Large intestine (tissue), 3 donors: Measurements from ENCODE around the gene TSPAN15. TPM values are rescaled to one million over a fixed set of nuclear protein-coding genes. Genes with fewer than 3 reads are reported as not detected.

Experiments used
- DNase-seq, 2 donors: peaks; one replicate each; pipeline versions ENCODE4 v3.0.0 to v3.0.0-alpha.2; 2013
- H3K27ac ChIP-seq: one replicate; pipeline ENCODE4 v1.5.1; 2013; ENCODE audit warnings: low read length
- H3K27me3 ChIP-seq: 2 replicates; pipeline ENCODE4 v1.6.1; 2013; ENCODE audit warnings: low read length; ENCODE audit not compliant: control insufficient read depth, insufficient read depth
- H3K36me3 ChIP-seq: 2 replicates; pipeline ENCODE4 v1.6.1; 2013; ENCODE audit warnings: low read length; ENCODE audit not compliant: control insufficient read depth, insufficient read depth
- H3K4me1 ChIP-seq: one replicate; pipeline ENCODE4 v1.6.1; 2013; ENCODE audit warnings: low read length; ENCODE audit not compliant: control insufficient read depth, insufficient read depth
- H3K4me3 ChIP-seq: one replicate; pipeline ENCODE4 v1.5.1; 2013; ENCODE audit warnings: low read length
- H3K9me3 ChIP-seq: one replicate; pipeline ENCODE4 v1.6.1; 2013; ENCODE audit warnings: mild to moderate bottlenecking, low read depth, low read length, moderate library complexity; ENCODE audit not compliant: control insufficient read depth
- WGBS: methylation state at CpG from one replicate; pipeline ENCODE4 v1.1.5; 2013; ENCODE audit warnings: low lambda C conversion rate; ENCODE audit not compliant: insufficient coverage; 5-methylcytosine and 5-hydroxymethylcytosine counted together
- polyA plus RNA-seq: library from polyadenylated mRNA; unstranded; fragments of 120-200 nt; gene quantifications from one replicate; pipeline ENCODE4 v1.2.1, GENCODE V29; 2013

Gene TSPAN15
- polyA plus RNA-seq, 1 donor, result 37.9 TPM

- Histone ChIP-seq H3K9me3 (no peaks in the 10 kb centered on the region), H3K4me3 (no peak overlapping the region), H3K27ac (no peak overlapping the region), H3K4me1 (peaks cover 18% of the 10 kb centered on the region), H3K36me3 (no peaks in the 10 kb centered on the region), H3K27me3 (no peaks in the 10 kb centered on the region)
- no peak for DNase-seq
- WGBS, result no CpG with 5 or more reads among the region's 2 CpGs
Observed at GRCh38 chr10:69475433-69475830, 24.2 kb downstream of the TSPAN15 start.

GRCh38 chr10:69477968-69478597 lies 26.8 kb downstream of the TSPAN15 start:
- no peak for DNase-seq
- WGBS, result no CpG with 5 or more reads among the region's 8 CpGs
- no peak overlapping the region for H3K4me3 ChIP-seq
- H3K9me3 ChIP-seq, result no peaks in the 10 kb centered on the region
- no peak overlapping the region for H3K27ac ChIP-seq
- no peaks in the 10 kb centered on the region for H3K27me3 ChIP-seq
- H3K36me3 ChIP-seq, result no peaks in the 10 kb centered on the region
- peaks cover 33% of the 10 kb centered on the region for H3K4me1 ChIP-seq

DNA sequence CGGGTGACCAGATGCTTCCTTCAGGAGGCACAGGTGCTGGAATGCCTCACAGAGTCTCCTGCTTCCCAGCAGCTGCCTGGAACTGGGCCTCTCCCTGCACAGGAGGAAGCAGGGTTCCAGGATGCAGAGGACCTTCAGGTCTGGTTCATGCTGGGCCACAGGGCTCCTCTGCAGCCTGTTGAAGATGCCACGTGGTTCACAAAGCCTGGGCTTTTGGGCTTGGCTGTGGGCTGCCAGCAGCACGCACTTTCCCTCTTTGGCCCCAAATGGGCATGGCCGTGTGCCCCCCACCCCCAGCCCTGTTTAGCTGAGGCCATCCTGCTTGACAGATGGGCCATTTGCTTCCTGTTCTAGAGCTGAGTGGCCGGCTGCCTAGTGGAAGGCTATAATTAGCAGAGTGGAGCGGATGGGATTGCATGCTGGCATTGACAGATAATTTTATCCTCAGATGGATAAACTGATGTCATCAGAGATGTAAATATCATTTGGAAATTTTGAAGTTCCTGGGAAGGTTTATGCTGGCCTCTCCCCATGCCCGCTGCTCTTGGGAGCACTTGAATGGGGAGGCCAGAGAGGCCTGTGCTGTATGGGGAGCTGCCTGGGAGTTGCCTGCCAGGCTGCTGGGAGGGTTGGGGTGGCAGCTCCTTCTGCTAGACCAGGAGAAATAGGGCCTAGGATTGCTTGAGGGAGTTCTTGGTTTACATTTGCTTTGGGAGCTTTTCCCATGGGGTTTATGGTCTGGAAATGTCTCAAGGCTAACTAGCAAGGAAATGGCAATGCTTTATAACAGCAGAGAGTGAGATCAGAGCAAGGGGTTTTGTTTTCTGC lies 28.2 kb downstream of the TSPAN15 start:
- peaks cover 28% of the 10 kb centered on the region for H3K4me1 ChIP-seq
- peaks cover 3% of the 10 kb centered on the region for H3K36me3 ChIP-seq
- peak overlapping the region; percentile 75 for H3K27ac ChIP-seq
- H3K9me3 ChIP-seq, result no peaks in the 10 kb centered on the region
- WGBS, result no CpG with 5 or more reads among the region's 7 CpGs
- H3K27me3 ChIP-seq, result no peaks in the 10 kb centered on the region
- H3K4me3 ChIP-seq, result no peak overlapping the region
- peak; percentile 28 to 43 for DNase-seq

DNA sequence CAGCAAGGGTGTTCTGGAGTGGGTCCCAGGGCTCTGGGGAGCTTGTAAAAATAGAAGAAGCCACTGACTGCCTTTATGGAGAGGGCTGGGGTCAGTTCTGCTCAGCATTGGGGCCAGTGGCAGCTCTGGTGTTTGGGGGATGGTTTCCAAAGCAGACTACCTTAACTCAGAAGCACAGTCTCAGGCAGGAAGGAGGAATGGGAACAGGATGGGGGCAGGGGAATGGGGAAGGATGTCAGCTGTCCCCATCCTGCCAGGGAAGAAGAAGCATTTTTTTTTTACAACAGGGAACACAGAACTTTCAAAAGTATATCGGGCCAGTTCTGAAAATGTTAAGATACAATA lies 28.8 kb downstream of the TSPAN15 start:
- Histone ChIP-seq H3K4me3 (no peak overlapping the region), H3K4me1 (peaks cover 28% of the 10 kb centered on the region), H3K27me3 (no peaks in the 10 kb centered on the region), H3K36me3 (peaks cover 9% of the 10 kb centered on the region), H3K9me3 (no peaks in the 10 kb centered on the region), H3K27ac (peak overlapping the region; percentile 75)
- no peak for DNase-seq
- no CpG with 5 or more reads among the region's 1 CpG for WGBS

DNA sequence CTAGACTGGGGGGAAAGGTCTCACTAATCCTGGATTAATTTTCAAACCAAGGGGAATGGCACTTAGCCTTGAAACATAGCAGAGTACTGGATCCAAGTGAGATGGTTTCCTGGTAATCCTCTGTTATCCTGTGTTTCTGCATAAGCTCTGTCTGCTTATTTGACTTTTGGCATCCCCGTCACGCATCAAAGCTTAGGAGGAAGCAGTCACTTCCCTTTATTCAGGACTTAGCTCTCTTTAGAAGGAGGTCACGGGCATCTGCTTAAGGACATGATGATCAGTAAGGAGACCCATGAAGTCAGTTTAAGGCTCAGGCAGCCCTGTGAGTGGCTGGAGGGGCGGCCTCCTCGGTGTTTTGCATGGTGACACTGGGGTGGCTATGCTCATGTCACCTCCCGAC lies 30.0 kb downstream of the TSPAN15 start:
- DNase-seq, result peak in 1 of 2 donors; percentile 24
- Histone ChIP-seq H3K27ac (peak overlapping the region; percentile 35), H3K9me3 (no peaks in the 10 kb centered on the region), H3K4me3 (no peak overlapping the region), H3K36me3 (peaks cover 21% of the 10 kb centered on the region), H3K27me3 (no peaks in the 10 kb centered on the region), H3K4me1 (peaks cover 28% of the 10 kb centered on the region)
- no CpG with 5 or more reads among the region's 6 CpGs for WGBS

GRCh38 chr10:69481811-69482524 lies 30.7 kb downstream of the TSPAN15 start:
- peak overlapping the region; percentile 26 for H3K27ac ChIP-seq
- no peak overlapping the region for H3K4me3 ChIP-seq
- H3K9me3 ChIP-seq, result no peaks in the 10 kb centered on the region
- H3K4me1 ChIP-seq, result peaks cover 28% of the 10 kb centered on the region
- 80% methylated on average over 1 of the region's 4 CpGs for whole genome bisulfite sequencing
- no peaks in the 10 kb centered on the region for H3K27me3 ChIP-seq
- DNase-seq, result no peak
- H3K36me3 ChIP-seq, result peaks cover 26% of the 10 kb centered on the region

- Histone ChIP-seq H3K27me3 (no peaks in the 10 kb centered on the region), H3K9me3 (no peaks in the 10 kb centered on the region), H3K27ac (no peak overlapping the region), H3K36me3 (peaks cover 33% of the 10 kb centered on the region), H3K4me1 (peaks cover 27% of the 10 kb centered on the region), H3K4me3 (no peak overlapping the region)
- no CpG with 5 or more reads among the region's 5 CpGs for WGBS
- DNase-seq, result no peak
Observed at GRCh38 chr10:69483963-69484362, 32.7 kb downstream of the TSPAN15 start.

DNA sequence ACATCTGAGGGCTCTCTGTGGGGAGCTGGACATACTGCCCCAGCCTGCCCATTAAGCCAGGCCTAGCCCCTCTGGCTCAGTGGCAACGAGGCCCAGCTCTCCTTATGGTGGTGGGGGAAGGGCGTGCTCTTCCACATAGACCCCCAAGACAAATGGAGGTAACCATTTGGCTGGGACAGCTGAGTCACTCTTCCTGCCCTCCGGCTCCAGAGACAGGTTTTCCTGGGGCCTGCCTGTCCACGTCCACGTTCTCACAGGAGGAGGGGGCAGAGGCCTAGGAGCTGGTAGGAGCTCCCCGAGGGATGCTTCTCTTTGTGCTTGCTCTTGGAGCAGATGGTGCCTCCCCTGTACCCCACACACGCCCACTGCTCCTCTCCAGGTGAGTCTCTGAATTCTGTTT lies 33.5 kb downstream of the TSPAN15 start:
- no peak overlapping the region for H3K4me3 ChIP-seq
- no peaks in the 10 kb centered on the region for H3K27me3 ChIP-seq
- no peak overlapping the region for H3K27ac ChIP-seq
- DNase-seq, result no peak
- no peaks in the 10 kb centered on the region for H3K9me3 ChIP-seq
- no CpG with 5 or more reads among the region's 7 CpGs for WGBS
- peaks cover 19% of the 10 kb centered on the region for H3K4me1 ChIP-seq
- peaks cover 33% of the 10 kb centered on the region for H3K36me3 ChIP-seq

GRCh38 chr10:69486922-69487730 lies 35.9 kb downstream of the TSPAN15 start:
- H3K27ac ChIP-seq, result no peak overlapping the region

More at GRCh38 chr10:69486922-69487730, 35.9 kb downstream of the TSPAN15 start:
- Histone ChIP-seq H3K27me3 (no peaks in the 10 kb centered on the region), H3K36me3 (peaks cover 35% of the 10 kb centered on the region), H3K9me3 (no peaks in the 10 kb centered on the region), H3K4me1 (peaks cover under 1% of the 10 kb centered on the region), H3K4me3 (no peak overlapping the region)
- no peak for DNase-seq
- WGBS, result no CpG with 5 or more reads among the region's 9 CpGs
